K562 (cell line): Measurements from ENCODE around the gene TSHB. TPM values are rescaled to one million over a fixed set of nuclear protein-coding genes. Genes with fewer than 3 reads are reported as not detected.
A peak's percentile ranks its signal among the peaks of the same experiment; 100 is the strongest.

Experiments
- ATAC-seq: fragments of 200-7000 bp; cut with Tn5 transposase; 3 replicates; pipeline ENCODE4 v1.9.1; 2020; ENCODE audit warnings: moderate library complexity
- BruUV-seq: library from RNA; stranded (reverse); fragments of 400-500 nt; replicated peaks from 2 replicates; lab custom pipeline; 2021; lab: Mats Ljungman, UMichigan
- CTCF ChIA-PET: fragments of 300-600 bp; formaldehyde crosslinking; extraction: SDS; loops from one replicate; lab custom pipeline; 2021; ENCODE audit warnings: low intra/inter-chr PET ratio; lab: Yijun Ruan, JAX
- POLR2A ChIA-PET: fragments of 300-600, 350-650 bp; sonication (Branson Sonifier 250); formaldehyde crosslinking; extraction: SDS; loops from one replicate; lab custom pipeline; 2021; ENCODE audit warnings: antibody characterized with exemption, inconsistent platforms; lab: Yijun Ruan, JAX
- DNase-seq, 4 experiments: peaks; one replicate each; pipeline versions ENCODE4 v3.0.0 to v3.0.0-alpha.2; 2011 to 2018; ENCODE audit warnings: low spot score in 3 of 4, mixed read lengths in 3 of 4; ENCODE audit errors: extremely low read depth in 1 of 4
- FAIRE-seq: peaks from 2 replicates; lab custom pipeline; 2011; peaks lifted over from hg19 to GRCh38; lab: Jason Lieb, UNC
- H2AFZ ChIP-seq: 2 replicates; pipeline ENCODE4 v1.6.0; 2011; ENCODE audit warnings: low read depth, low read length, control low read depth, inconsistent platforms
- H3K27ac ChIP-seq: fragments of 200-600 bp; 3 replicates; pipeline ENCODE4 v1.8.0; 2011; ENCODE audit warnings: low read depth, mild to moderate bottlenecking, control low read depth, inconsistent platforms, low read length, moderate library complexity, mixed read lengths; ENCODE audit errors: extremely low read depth
- H3K27me3 ChIP-seq, 2 experiments: fragments of 300-600 bp in 1 of 2; 2 replicates in 1 of 2; 3 replicates in 1 of 2; pipeline versions ENCODE4 v1.6.0 to v1.8.0; 2011; ENCODE audit warnings: inconsistent platforms in 2 of 2, low read length in 2 of 2, mild to moderate bottlenecking in 1 of 2, mixed read lengths in 1 of 2, moderate library complexity in 1 of 2; ENCODE audit not compliant: control insufficient read depth in 2 of 2, insufficient read depth in 2 of 2
- H3K36me3 ChIP-seq: fragments of 300-600 bp; 3 replicates; pipeline ENCODE4 v1.8.0; 2011; ENCODE audit warnings: mild to moderate bottlenecking, low read length, inconsistent platforms; ENCODE audit not compliant: control insufficient read depth, insufficient read depth
- H3K4me1 ChIP-seq, 2 experiments: fragments of 200-600 bp in 1 of 2; replicated peaks in 1 of 2; 2 replicates in 1 of 2; 3 replicates in 1 of 2; pipeline versions ENCODE4 v1.5.1 to v1.8.0; 2011; ENCODE audit warnings: inconsistent platforms in 2 of 2, low read length in 2 of 2, mild to moderate bottlenecking in 1 of 2, mixed read lengths in 1 of 2, moderate library complexity in 1 of 2; ENCODE audit not compliant: control insufficient read depth in 2 of 2, insufficient read depth in 2 of 2
- H3K4me2 ChIP-seq: 2 replicates; pipeline ENCODE4 v1.6.1; 2011; ENCODE audit warnings: low read length, control low read depth, inconsistent platforms, mixed read lengths; ENCODE audit not compliant: insufficient read depth
- H3K4me3 ChIP-seq: fragments of 200-600 bp; sonication (generic), shearing (Covaris generic); 2 replicates; pipeline ENCODE4 v1.5.1; 2016; ENCODE audit warnings: control low read depth, inconsistent platforms
- H3K79me2 ChIP-seq: fragments of 200-600 bp; 3 replicates; pipeline ENCODE4 v1.8.0; 2011; ENCODE audit warnings: low read length, inconsistent platforms; ENCODE audit not compliant: control insufficient read depth, insufficient read depth
- H3K9ac ChIP-seq, 2 experiments: 2 replicates each; pipeline versions ENCODE4 v1.6.0 to v1.6.1; 2011; ENCODE audit warnings: low read depth in 2 of 2, low read length in 2 of 2, control low read depth in 1 of 2, inconsistent platforms in 1 of 2, mild to moderate bottlenecking in 1 of 2, mixed read lengths in 1 of 2; ENCODE audit not compliant: insufficient read depth in 1 of 2
- H3K9me1 ChIP-seq: one replicate; pipeline ENCODE4 v1.6.0; 2011; ENCODE audit warnings: inconsistent platforms, mild to moderate bottlenecking, low read length, moderate library complexity; ENCODE audit not compliant: control insufficient read depth, insufficient read depth
- H3K9me3 ChIP-seq: replicated peaks from 2 replicates; pipeline ENCODE4 v1.5.1; 2011; ENCODE audit warnings: low read depth, low read length, inconsistent platforms; ENCODE audit not compliant: control insufficient read depth, insufficient read depth
- H4K20me1 ChIP-seq: replicated peaks from 2 replicates; pipeline ENCODE4 v1.6.1; 2011; ENCODE audit warnings: low read length, inconsistent platforms, mixed read lengths; ENCODE audit not compliant: control insufficient read depth, insufficient read depth
- BRD4 ChIP-seq: fragments of 200-600 bp; sonication (generic); IDR thresholded peaks from 2 replicates; pipeline ENCODE4 v1.6.1; 2017; ENCODE audit warnings: inconsistent platforms
- BRF1 ChIP-seq: IDR thresholded peaks from 3 replicates; pipeline ENCODE4 v1.6.1; 2011; ENCODE audit warnings: borderline replicate concordance, mild to moderate bottlenecking; ENCODE audit not compliant: insufficient read length; ENCODE audit errors: extremely low read depth
- C11orf30 ChIP-seq: fragments of 450-650 bp; IDR thresholded peaks from 2 replicates; pipeline ENCODE4 v1.6.1; 2016; ENCODE audit warnings: low read depth, mild to moderate bottlenecking
- EGR1 ChIP-seq: fragments of 450-650 bp; conservative IDR thresholded peaks from 2 replicates; pipeline ENCODE4 v1.6.1; 2017; ENCODE audit warnings: mild to moderate bottlenecking
- FOXJ2 ChIP-seq: fragments of 200-800 bp; sonication (Bioruptor generic); IDR thresholded peaks from 2 replicates; pipeline ENCODE4 v1.6.1; 2016; ENCODE audit warnings: missing genetic modification characterization, missing compliant biosample characterization
- HIVEP1 ChIP-seq: fragments of 250-450 bp; sonication (Bioruptor Pico); IDR thresholded peaks from 2 replicates; pipeline ENCODE4 v1.4.0; 2020; ENCODE audit warnings: mild to moderate bottlenecking
- HMGN3 ChIP-seq: IDR thresholded peaks from 2 replicates; pipeline ENCODE4 v1.6.1; 2011; ENCODE audit warnings: borderline replicate concordance, low read depth, mild to moderate bottlenecking, mixed read lengths, low read length; ENCODE audit not compliant: insufficient read length; ENCODE audit errors: extremely low read depth
- HMGXB4 ChIP-seq: sonication (generic); formaldehyde crosslinking; IDR thresholded peaks from 2 replicates; pipeline ENCODE4 v1.8.1; 2023; ENCODE audit warnings: mild to moderate bottlenecking, missing genetic modification reagents
- MAFF ChIP-seq: IDR thresholded peaks from 2 replicates; pipeline ENCODE4 v1.6.1; 2012; ENCODE audit warnings: low read length, improper control_type of control experiment
- MAFG ChIP-seq: fragments of 450-650 bp; conservative IDR thresholded peaks from 2 replicates; pipeline ENCODE4 v1.6.1; 2016; ENCODE audit warnings: missing genetic modification characterization, missing compliant biosample characterization
- NFE2 ChIP-seq: IDR thresholded peaks from 2 replicates; pipeline ENCODE4 v1.6.1; 2014; ENCODE audit warnings: antibody characterized with exemption, low read depth
- OTX1 ChIP-seq: fragments of 450-650 bp; formaldehyde crosslinking; IDR thresholded peaks from 2 replicates; pipeline ENCODE4 v1.4.0; 2022; ENCODE audit warnings: mild to moderate bottlenecking
- POLR2H ChIP-seq: IDR thresholded peaks from 2 replicates; pipeline ENCODE4 v1.6.1; 2016; ENCODE audit warnings: missing genetic modification characterization, low read depth, mild to moderate bottlenecking, control low read depth, missing compliant biosample characterization, moderate library complexity
- ZKSCAN1 ChIP-seq: fragments of 150-350 bp; IDR thresholded peaks from 2 replicates; pipeline ENCODE4 v1.6.1; 2016; ENCODE audit warnings: low read depth, low read length
- ZNF311 ChIP-seq: fragments of 250-450 bp; sonication (Bioruptor Pico); IDR thresholded peaks from 2 replicates; pipeline ENCODE4 v1.4.0; 2020; ENCODE audit warnings: mild to moderate bottlenecking, moderate library complexity
- ZNF316 ChIP-seq: fragments of 450-650 bp; IDR thresholded peaks from 2 replicates; pipeline ENCODE4 v1.6.1; 2016
- ZNF586 ChIP-seq: fragments of 450-650 bp; formaldehyde crosslinking; conservative IDR thresholded peaks from 2 replicates; pipeline ENCODE4 v1.4.0; 2020; ENCODE audit warnings: mild to moderate bottlenecking, moderate library complexity
- in situ Hi-C: fragments of 300-500 bp; cut with MboI; formaldehyde crosslinking; loops from 4 replicates; pipeline ENCODE4 v1.15.0; 2018; ENCODE audit warnings: inconsistent platforms, mixed read lengths
- intact Hi-C: fragments of 100-400 bp; cut with micrococcal nuclease; formaldehyde crosslinking; loops from 2 replicates; pipeline ENCODE4 v1.14.2; 2022
- polyA plus RNA-seq, 8 experiments: library from polyadenylated mRNA; depleted of rRNA in 4 of 8; stranded (reverse) in 5 of 8; unstranded in 3 of 8; fragments of >200 nt; fragmentation: Nextera tagmentation in 2 of 8; fragmentation: Illumina TruSeq in 1 of 8; extraction: Ambion mirVana in 2 of 8; extraction: Trizol in 1 of 8; gene quantifications; 2 replicates each; pipeline versions ENCODE4 v1.2.1 to v1.2.3, GENCODE V29; 2011 to 2014; ENCODE audit warnings: inconsistent platforms in 1 of 8, missing spikeins in 1 of 8
- total RNA-seq, 7 experiments: library from RNA; depleted of rRNA in 6 of 7; stranded (reverse); fragments of >200 nt in 6 of 7; fragmentation: Illumina TruSeq in 2 of 7; extraction: Trizol in 2 of 7; gene quantifications; 2 replicates each; pipeline versions ENCODE4 v1.2.1 to v1.2.3, GENCODE V29; 2011 to 2021; ENCODE audit warnings: low replicate concordance in 1 of 7
- TF ChIP-seq, protein P1 (sequence below): sonication (generic); formaldehyde crosslinking; IDR thresholded peaks from 2 replicates; pipeline ENCODE4 v1.8.0; 2022; ENCODE audit warnings: mild to moderate bottlenecking, missing genetic modification reagents
- TF ChIP-seq, protein P2 (sequence below): sonication (generic); formaldehyde crosslinking; IDR thresholded peaks from 2 replicates; pipeline ENCODE4 v1.8.0; 2022; ENCODE audit warnings: mild to moderate bottlenecking, missing genetic modification reagents

Gene TSHB
- total and polyA plus RNA-seq, 9 of the 15 experiments (the other 6 are each of a cell fraction or from before 2014, with no cell fraction given) = not detected

GRCh38 chr1:115046751-115047150, 17.1 kb downstream of the TSHB start:
- Histone ChIP-seq H3K9me3 (no peaks in the 10 kb centered on the region), H2AFZ (no peak overlapping the region), H3K9me1 (no peaks in the 10 kb centered on the region), H3K4me1 (no peaks in the 10 kb centered on the region), H3K27ac (no peak overlapping the region), H3K27me3 (no peaks in the 10 kb centered on the region; a peak in 1 of 5 replicates), H3K9ac (no peak overlapping the region), H3K36me3 (no peaks in the 10 kb centered on the region), H3K4me3 (no peak overlapping the region), H3K4me2 (no peak overlapping the region), H3K79me2 (no peaks in the 10 kb centered on the region), H4K20me1 (no peaks in the 10 kb centered on the region)
- FAIRE-seq (no peak), DNase-seq (no peak), ATAC-seq (no peak)
- POLR2A ChIA-PET = interaction anchor here (1.4 kb wide), 1 partner anchor 11 kb away, joined by 3 read pairs; no protein-coding TSS in a partner anchor
- CTCF ChIA-PET = no interaction called here
- BruUV-seq = no TSS peak
- in situ Hi-C loops = no loop called here
- intact Hi-C loops = no loop called here
- TF ChIP-seq, protein P1, sequence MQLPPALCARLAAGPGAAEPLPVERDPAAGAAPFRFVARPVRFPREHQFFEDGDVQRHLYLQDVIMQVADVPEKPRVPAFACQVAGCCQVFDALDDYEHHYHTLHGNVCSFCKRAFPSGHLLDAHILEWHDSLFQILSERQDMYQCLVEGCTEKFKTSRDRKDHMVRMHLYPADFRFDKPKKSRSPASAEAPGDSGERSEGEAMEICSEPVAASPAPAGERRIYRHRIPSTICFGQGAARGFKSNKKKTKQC (CRISPR knock-in tag) = no peak
- TF ChIP-seq MAFG (tag) (peak; percentile 37; the same call in 1 of the 2 replicates), ZNF311 (CRISPR knock-in tag) (no peak), ZNF316 (0 out of 2 replicates have a peak, but pooled peaks have one; percentile 41), BRD4 (no peak), MAFF (no peak), HIVEP1 (CRISPR knock-in tag) (no peak), ZNF586 (CRISPR knock-in tag) (no peak), BRF1 (no peak), HMGN3 (no peak), C11orf30 (0 out of 2 replicates have a peak, but pooled peaks have one; percentile 13), FOXJ2 (no peak), ZKSCAN1 (no peak), OTX1 (CRISPR knock-in tag) (no peak), POLR2H (no peak), NFE2 (peak; percentile 33; the same call in 1 of the 2 replicates), EGR1 (no peak), HMGXB4 (CRISPR knock-in tag) (no peak)
- TF ChIP-seq, protein P2, sequence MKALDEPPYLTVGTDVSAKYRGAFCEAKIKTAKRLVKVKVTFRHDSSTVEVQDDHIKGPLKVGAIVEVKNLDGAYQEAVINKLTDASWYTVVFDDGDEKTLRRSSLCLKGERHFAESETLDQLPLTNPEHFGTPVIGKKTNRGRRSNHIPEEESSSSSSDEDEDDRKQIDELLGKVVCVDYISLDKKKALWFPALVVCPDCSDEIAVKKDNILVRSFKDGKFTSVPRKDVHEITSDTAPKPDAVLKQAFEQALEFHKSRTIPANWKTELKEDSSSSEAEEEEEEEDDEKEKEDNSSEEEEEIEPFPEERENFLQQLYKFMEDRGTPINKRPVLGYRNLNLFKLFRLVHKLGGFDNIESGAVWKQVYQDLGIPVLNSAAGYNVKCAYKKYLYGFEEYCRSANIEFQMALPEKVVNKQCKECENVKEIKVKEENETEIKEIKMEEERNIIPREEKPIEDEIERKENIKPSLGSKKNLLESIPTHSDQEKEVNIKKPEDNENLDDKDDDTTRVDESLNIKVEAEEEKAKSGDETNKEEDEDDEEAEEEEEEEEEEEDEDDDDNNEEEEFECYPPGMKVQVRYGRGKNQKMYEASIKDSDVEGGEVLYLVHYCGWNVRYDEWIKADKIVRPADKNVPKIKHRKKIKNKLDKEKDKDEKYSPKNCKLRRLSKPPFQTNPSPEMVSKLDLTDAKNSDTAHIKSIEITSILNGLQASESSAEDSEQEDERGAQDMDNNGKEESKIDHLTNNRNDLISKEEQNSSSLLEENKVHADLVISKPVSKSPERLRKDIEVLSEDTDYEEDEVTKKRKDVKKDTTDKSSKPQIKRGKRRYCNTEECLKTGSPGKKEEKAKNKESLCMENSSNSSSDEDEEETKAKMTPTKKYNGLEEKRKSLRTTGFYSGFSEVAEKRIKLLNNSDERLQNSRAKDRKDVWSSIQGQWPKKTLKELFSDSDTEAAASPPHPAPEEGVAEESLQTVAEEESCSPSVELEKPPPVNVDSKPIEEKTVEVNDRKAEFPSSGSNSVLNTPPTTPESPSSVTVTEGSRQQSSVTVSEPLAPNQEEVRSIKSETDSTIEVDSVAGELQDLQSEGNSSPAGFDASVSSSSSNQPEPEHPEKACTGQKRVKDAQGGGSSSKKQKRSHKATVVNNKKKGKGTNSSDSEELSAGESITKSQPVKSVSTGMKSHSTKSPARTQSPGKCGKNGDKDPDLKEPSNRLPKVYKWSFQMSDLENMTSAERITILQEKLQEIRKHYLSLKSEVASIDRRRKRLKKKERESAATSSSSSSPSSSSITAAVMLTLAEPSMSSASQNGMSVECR (CRISPR knock-in tag) = no peak
